GM12873 (cell line): ENCODE data around the gene ADAM21.

Experiments
- CTCF ChIP-seq: IDR thresholded peaks from 2 replicates; pipeline ENCODE4 v1.5.1; 2012; ENCODE audit warnings: low read depth, mild to moderate bottlenecking, moderate library complexity, low read length, control low read depth; ENCODE audit not compliant: insufficient read depth; ENCODE audit errors: missing control alignments

The ADAM21 gene

DNA sequence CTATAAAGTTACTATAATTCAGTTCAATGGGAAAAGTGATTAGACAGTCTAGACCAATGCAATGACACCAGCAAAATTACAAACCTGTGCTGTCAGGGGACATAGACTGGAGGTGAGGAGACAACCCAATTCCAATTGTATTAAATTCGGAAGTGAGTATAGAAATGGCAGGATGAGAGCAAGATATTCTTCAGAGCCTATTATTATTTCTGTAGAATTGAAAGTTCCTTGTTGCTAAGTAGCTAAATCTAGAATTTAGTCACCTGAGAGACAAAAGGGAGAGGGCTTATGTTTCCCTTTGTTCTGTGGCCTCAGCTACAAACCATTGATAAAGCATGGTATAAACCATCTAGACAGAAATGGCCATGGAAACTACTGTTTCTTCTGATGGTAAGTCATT, at the start of gene ADAM21:
ADAM21 (plus strand) TSS at position 301 of the 400 bp plus-strand sequence. CDS start 5,326 bp downstream, outside the sequence.
- TF ChIP-seq CTCF, result no peak

DNA sequence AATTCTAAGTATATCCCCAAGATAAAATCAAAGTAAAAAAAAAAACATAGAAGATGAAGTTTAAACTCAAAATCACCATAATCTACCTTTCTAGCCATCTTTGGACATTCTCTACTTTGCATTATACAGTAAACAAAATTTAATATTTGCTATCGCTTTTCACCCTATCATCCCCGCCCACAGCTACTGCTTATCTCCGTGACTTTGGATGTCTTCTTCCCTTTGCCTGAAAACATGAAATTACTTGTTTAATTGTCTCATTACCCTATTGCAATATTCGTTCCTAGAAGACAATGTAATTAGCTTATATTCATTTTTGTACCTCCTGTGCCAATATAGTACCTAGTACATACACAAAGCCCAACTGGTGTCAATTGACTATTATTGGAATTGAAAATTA, 44.4 kb upstream of the ADAM21 start:
- TF ChIP-seq CTCF, result no peak

GRCh38 chr14:70415788-70416187, 36.2 kb upstream of the ADAM21 start:
- TF ChIP-seq CTCF, result no peak

- TF ChIP-seq CTCF, result no peak
Measured at GRCh38 chr14:70416338-70416724, 35.6 kb upstream of the ADAM21 start.

GRCh38 chr14:70416725-70417349, 35.1 kb upstream of the ADAM21 start, which contains the start of gene SYNJ2BP:
Gene SYNJ2BP, minus strand, starts transcription at chr14:70417090. Its CDS starts 127 bp downstream, at chr14:70416963.
- TF ChIP-seq CTCF, result no peak

DNA sequence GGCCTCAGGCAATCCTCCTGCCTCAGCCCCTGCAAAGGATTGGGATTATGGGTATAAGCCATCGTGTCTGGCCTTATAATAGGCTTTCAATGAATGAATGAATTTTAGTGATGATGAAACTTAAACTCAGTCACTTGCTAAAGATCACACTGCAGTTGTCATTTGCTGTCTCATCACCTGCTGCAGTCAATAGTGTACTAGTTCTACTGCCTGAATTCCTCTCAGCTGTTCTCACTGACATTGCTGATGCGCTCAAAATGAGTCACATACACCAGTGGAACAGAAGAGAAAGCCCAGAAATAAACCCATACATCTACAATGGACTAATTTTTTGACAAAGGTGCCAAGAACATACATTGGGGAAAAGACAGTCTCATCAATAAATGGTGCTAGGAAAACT, 29.4 kb upstream of the ADAM21 start:
- TF ChIP-seq CTCF, result no peak

DNA sequence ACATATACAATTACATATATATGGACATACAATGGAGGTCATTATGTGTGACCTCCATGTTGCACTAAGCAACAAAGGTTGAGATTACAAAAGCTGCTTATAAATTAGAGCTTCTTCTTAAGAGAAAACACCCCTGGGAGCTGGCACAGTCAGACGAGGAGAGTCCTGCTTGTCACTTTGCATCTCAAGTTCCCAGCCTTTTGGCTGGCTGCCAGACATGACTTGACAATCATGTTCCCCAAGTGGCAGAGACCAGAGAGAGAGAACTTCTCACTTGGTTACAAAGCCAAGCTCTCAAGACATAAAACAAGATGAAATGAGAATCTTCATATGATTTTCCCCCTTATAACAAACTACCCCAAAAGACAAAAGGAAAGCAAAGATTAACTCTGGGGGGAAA, 26.6 kb upstream of the ADAM21 start:
- TF ChIP-seq CTCF, result no peak
